A673 (cell line): Measurements from ENCODE around the gene GRIK4. TPM values are rescaled to one million over a fixed set of nuclear protein-coding genes. Genes with fewer than 3 reads are reported as not detected.

Source experiments
- BruUV-seq: library from RNA; stranded (reverse); fragments of 400-500 nt; replicated peaks from 2 replicates; lab custom pipeline; 2021; lab: Mats Ljungman, UMichigan
- CTCF ChIA-PET: fragments of 300-600 bp; sonication (Branson Sonifier 250); formaldehyde crosslinking; loops from one replicate; lab custom pipeline; 2022; ENCODE audit warnings: antibody characterized with exemption; lab: Charles Lee
- POLR2A ChIA-PET: fragments of 300-600 bp; sonication (Branson Sonifier 250); formaldehyde crosslinking; loops from one replicate; lab custom pipeline; 2022; ENCODE audit warnings: antibody characterized with exemption; ENCODE audit not compliant: low non-redundant PET; lab: Charles Lee
- DNase-seq: peaks from one replicate; pipeline ENCODE4 v3.0.0-alpha.2; 2015; ENCODE audit warnings: low spot score
- H3K27ac ChIP-seq: fragments of 200-600 bp; sonication (generic); 2 replicates; pipeline ENCODE4 v1.5.1; 2016; ENCODE audit warnings: mixed run types, low read depth, mild to moderate bottlenecking, mixed read lengths, antibody characterized with exemption, low read length; ENCODE audit not compliant: poor library complexity, severe bottlenecking
- H3K27me3 ChIP-seq: fragments of 200-600 bp; sonication (generic); replicated peaks from 2 replicates; pipeline ENCODE4 v1.6.1; 2017; ENCODE audit warnings: mixed run types, low read depth, mild to moderate bottlenecking, mixed read lengths, antibody characterized with exemption, low read length; ENCODE audit not compliant: insufficient read depth, poor library complexity
- H3K36me3 ChIP-seq: fragments of 200-600 bp; sonication (generic); 2 replicates; pipeline ENCODE4 v1.6.1; 2016; ENCODE audit warnings: mixed run types, mild to moderate bottlenecking, mixed read lengths, antibody characterized with exemption, low read length; ENCODE audit not compliant: insufficient read depth, poor library complexity, severe bottlenecking
- H3K4me1 ChIP-seq: fragments of 200-600 bp; sonication (generic); 2 replicates; pipeline ENCODE4 v1.6.1; 2017; ENCODE audit warnings: mixed run types, mild to moderate bottlenecking, mixed read lengths, antibody characterized with exemption, low read length; ENCODE audit not compliant: insufficient read depth, poor library complexity, severe bottlenecking
- H3K4me3 ChIP-seq: fragments of 200-600 bp; sonication (generic); 2 replicates; pipeline ENCODE4 v1.5.1; 2016; ENCODE audit warnings: low read depth, mixed run types, mild to moderate bottlenecking, mixed read lengths, low read length; ENCODE audit not compliant: poor library complexity, severe bottlenecking
- H3K9me3 ChIP-seq: fragments of 200-600 bp; sonication (generic); 2 replicates; pipeline ENCODE4 v1.6.1; 2016; ENCODE audit warnings: mixed run types, low read depth, mild to moderate bottlenecking, mixed read lengths, antibody characterized with exemption, low read length; ENCODE audit not compliant: poor library complexity, severe bottlenecking
- EZH2 ChIP-seq: fragments of 200-600 bp; sonication (generic); IDR thresholded peaks from 2 replicates; pipeline ENCODE4 v1.6.1; 2017; ENCODE audit warnings: borderline replicate concordance, low read depth, mild to moderate bottlenecking, mixed read lengths, antibody characterized with exemption, low read length; ENCODE audit not compliant: poor library complexity, severe bottlenecking
- intact Hi-C: fragments of 100-400 bp; cut with micrococcal nuclease; formaldehyde crosslinking; loops from one replicate; pipeline ENCODE4 v1.10.0; 2022; ENCODE audit not compliant: unreplicated experiment
- total RNA-seq: library from RNA; stranded (reverse); gene quantifications from 2 replicates; pipeline ENCODE4 v1.2.3, GENCODE V29; 2021
- TF ChIP-seq, protein P1 (sequence below): fragments of 300-800, 200-600 bp; sonication (generic); conservative IDR thresholded peaks from 2 replicates; pipeline ENCODE4 v1.5.1; 2017; ENCODE audit warnings: low read depth, mild to moderate bottlenecking, antibody characterized with exemption, low read length, moderate library complexity, mixed read lengths

GRIK4 gene
- total RNA-seq, 1 experiment from 2014 or later = not detected

DNA sequence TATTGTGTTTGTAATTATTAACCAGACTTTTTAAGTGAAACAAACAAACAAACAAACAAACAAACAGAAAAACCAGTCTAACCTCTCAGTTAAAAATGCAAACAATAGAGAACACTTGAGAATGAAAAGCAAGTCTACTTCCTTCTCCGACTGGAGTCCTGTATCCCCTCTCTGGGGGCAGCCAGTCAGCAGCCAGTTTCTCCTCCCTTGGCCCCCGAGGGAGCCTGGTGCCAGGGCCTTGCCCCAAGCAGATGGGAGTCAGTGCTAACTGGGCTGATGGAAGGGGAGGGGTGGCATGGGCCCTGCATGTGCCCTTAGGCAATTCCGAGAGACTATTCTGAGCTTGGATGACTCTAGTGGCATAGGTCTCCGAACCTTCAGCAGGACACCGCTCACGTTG, 137.2 kb downstream of the GRIK4 start:
- intact Hi-C loops = no loop called here
- no TSS peak for BruUV-seq
- no peak for DNase-seq
- H3K36me3 ChIP-seq = no peaks in the 10 kb centered on the region
- no peak overlapping the region for H3K4me3 ChIP-seq
- ChIA-PET CTCF (interaction anchor here (0.6 kb wide), 1 partner anchor 67 kb away, joined by 4 read pairs; no protein-coding TSS in a partner anchor), POLR2A (interaction anchor here (0.6 kb wide), 1 partner anchor 413 kb away, joined by 3 read pairs; no protein-coding TSS in a partner anchor)
- TF ChIP-seq, protein P1, sequence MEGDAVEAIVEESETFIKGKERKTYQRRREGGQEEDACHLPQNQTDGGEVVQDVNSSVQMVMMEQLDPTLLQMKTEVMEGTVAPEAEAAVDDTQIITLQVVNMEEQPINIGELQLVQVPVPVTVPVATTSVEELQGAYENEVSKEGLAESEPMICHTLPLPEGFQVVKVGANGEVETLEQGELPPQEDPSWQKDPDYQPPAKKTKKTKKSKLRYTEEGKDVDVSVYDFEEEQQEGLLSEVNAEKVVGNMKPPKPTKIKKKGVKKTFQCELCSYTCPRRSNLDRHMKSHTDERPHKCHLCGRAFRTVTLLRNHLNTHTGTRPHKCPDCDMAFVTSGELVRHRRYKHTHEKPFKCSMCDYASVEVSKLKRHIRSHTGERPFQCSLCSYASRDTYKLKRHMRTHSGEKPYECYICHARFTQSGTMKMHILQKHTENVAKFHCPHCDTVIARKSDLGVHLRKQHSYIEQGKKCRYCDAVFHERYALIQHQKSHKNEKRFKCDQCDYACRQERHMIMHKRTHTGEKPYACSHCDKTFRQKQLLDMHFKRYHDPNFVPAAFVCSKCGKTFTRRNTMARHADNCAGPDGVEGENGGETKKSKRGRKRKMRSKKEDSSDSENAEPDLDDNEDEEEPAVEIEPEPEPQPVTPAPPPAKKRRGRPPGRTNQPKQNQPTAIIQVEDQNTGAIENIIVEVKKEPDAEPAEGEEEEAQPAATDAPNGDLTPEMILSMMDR = no peak
- H3K9me3 ChIP-seq = no peaks in the 10 kb centered on the region
- peaks cover 13% of the 10 kb centered on the region for H3K4me1 ChIP-seq
- H3K27ac ChIP-seq = no peak overlapping the region
- H3K27me3 ChIP-seq = peaks cover 71% of the 10 kb centered on the region

DNA sequence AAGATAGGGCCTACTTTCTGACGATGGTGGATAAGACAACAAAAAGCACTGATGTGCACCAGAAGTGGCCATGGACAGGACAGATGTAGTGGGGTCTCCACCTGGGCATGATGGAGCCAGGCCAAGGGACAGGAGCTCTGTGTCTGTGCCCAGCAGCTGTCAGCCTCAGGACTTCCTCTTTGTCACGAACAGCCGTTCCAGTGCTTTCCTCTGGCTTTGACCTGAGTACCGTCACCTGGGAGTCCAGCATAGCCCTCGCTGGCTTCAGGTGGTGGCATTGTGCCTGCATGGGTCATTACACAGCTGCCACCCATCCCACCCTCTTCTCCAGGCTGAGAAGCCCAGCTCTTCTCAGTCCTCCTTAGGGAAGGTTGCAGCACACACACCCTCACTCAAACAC, 137.8 kb downstream of the GRIK4 start:
- H3K4me3 ChIP-seq = no peak overlapping the region
- no peak for TF ChIP-seq EZH2
- TF ChIP-seq, protein P1 = no peak
- H3K4me1 ChIP-seq = peaks cover 13% of the 10 kb centered on the region
- ChIA-PET CTCF (interaction anchor here (0.6 kb wide), 1 partner anchor 66 kb away, joined by 4 read pairs; no protein-coding TSS in a partner anchor), POLR2A (interaction anchor here (0.6 kb wide), 1 partner anchor 412 kb away, joined by 3 read pairs; no protein-coding TSS in a partner anchor)
- intact Hi-C loops = no loop called here
- no peak for DNase-seq
- no peaks in the 10 kb centered on the region for H3K9me3 ChIP-seq
- BruUV-seq = no TSS peak
- H3K27me3 ChIP-seq = peaks cover 68% of the 10 kb centered on the region
- H3K36me3 ChIP-seq = no peaks in the 10 kb centered on the region
- no peak overlapping the region for H3K27ac ChIP-seq

DNA sequence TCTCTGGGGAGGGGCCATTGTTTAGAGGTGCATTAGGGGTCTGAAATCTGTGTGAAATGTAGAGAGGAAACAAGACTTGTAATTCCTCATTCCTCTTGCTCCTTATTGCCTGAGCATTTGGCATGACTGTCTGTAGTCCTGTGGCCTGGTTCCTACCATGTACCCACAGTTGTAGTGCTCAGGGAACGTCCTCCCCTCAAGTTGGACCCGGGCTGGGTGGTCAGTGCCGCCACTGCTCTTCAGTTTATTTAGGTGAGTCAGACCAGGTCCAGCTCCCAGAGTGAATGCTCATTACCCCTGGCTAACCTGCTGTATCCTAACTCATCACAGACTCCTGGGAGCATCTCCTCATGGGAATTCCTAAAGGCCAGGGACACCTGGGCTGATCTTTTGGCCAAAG, 139.8 kb downstream of the GRIK4 start:
- intact Hi-C loops = no loop called here
- H3K27me3 ChIP-seq = peaks cover 50% of the 10 kb centered on the region
- no TSS peak for BruUV-seq

More for the DNA sequence above, 139.8 kb downstream of the GRIK4 start:
- CTCF ChIA-PET = no interaction called here
- no peaks in the 10 kb centered on the region for H3K4me1 ChIP-seq
- H3K27ac ChIP-seq = no peak overlapping the region
- no peak for DNase-seq
- POLR2A ChIA-PET = no interaction called here
- TF ChIP-seq EZH2 = no peak
- TF ChIP-seq, protein P1 = no peak
- no peaks in the 10 kb centered on the region for H3K9me3 ChIP-seq
- no peaks in the 10 kb centered on the region for H3K36me3 ChIP-seq
- no peak overlapping the region for H3K4me3 ChIP-seq
